Central memory CD8-positive, alpha-beta T cell (primary cell): ENCODE data around the gene DCD.

Source experiments
- ATAC-seq: fragments of 150-1000 bp; cut with Tn5 transposase; replicated peaks from 2 replicates; pipeline ENCODE4 v1.10.0; 2022; ENCODE audit warnings: mild to moderate bottlenecking, moderate FRiP score, moderate number of reproducible peaks; ENCODE audit not compliant: poor library complexity, severe bottlenecking; ENCODE audit errors: extremely low read depth
- DNase-seq, 2 donors: peaks; one replicate each; pipeline ENCODE4 v3.0.0; 2021; ENCODE audit warnings: low spot score in 2 of 2
- H3K27ac Mint-ChIP-seq: one replicate; pipeline ENCODE4 v1.8.0; 2022; ENCODE audit warnings: low read depth, mild to moderate bottlenecking, moderate library complexity, mixed read lengths
- H3K27me3 Mint-ChIP-seq: one replicate; pipeline ENCODE4 v1.8.0; 2022; ENCODE audit warnings: mixed read lengths
- H3K36me3 Mint-ChIP-seq: one replicate; pipeline ENCODE4 v1.8.0; 2022; ENCODE audit warnings: mild to moderate bottlenecking, moderate library complexity, mixed read lengths; ENCODE audit not compliant: insufficient read depth
- H3K4me1 Mint-ChIP-seq: one replicate; pipeline ENCODE4 v1.8.0; 2022; ENCODE audit warnings: mixed read lengths
- H3K4me3 Mint-ChIP-seq: one replicate; pipeline ENCODE4 v1.8.0; 2022; ENCODE audit warnings: mild to moderate bottlenecking, moderate library complexity, mixed read lengths
- H3K9me3 Mint-ChIP-seq: one replicate; pipeline ENCODE4 v1.8.0; 2022; ENCODE audit warnings: mixed read lengths

DCD gene

GRCh38 chr12:54616933-54617680 lies 31.1 kb downstream of the DCD start:
- ATAC-seq: no peak
- no peaks in the 10 kb centered on the region for H3K9me3 Mint-ChIP-seq
- peaks cover 9% of the 10 kb centered on the region for H3K4me1 Mint-ChIP-seq
- no peak overlapping the region for H3K27ac Mint-ChIP-seq
- H3K36me3 Mint-ChIP-seq: no peaks in the 10 kb centered on the region
- no peak overlapping the region for H3K4me3 Mint-ChIP-seq
- H3K27me3 Mint-ChIP-seq: peaks cover 52% of the 10 kb centered on the region
- DNase-seq: no peak

GRCh38 chr12:54612225-54612750 lies 35.9 kb downstream of the DCD start:
- Mint-ChIP-seq H3K9me3 (no peaks in the 10 kb centered on the region), H3K4me1 (peaks cover 8% of the 10 kb centered on the region), H3K27me3 (peaks cover 66% of the 10 kb centered on the region), H3K36me3 (no peaks in the 10 kb centered on the region), H3K4me3 (no peak overlapping the region), H3K27ac (no peak overlapping the region)
- no peak for ATAC-seq
- DNase-seq: no peak

GRCh38 chr12:54611715-54612149 lies 36.4 kb downstream of the DCD start:
- no peak overlapping the region for H3K4me3 Mint-ChIP-seq
- peaks cover 66% of the 10 kb centered on the region for H3K27me3 Mint-ChIP-seq
- ATAC-seq: no peak

GRCh38 chr12:54608769-54609168 lies 39.4 kb downstream of the DCD start:
- peaks cover 42% of the 10 kb centered on the region for H3K27me3 Mint-ChIP-seq
- DNase-seq: no peak
- H3K9me3 Mint-ChIP-seq: no peaks in the 10 kb centered on the region
- no peaks in the 10 kb centered on the region for H3K36me3 Mint-ChIP-seq
- ATAC-seq: no peak
- no peak overlapping the region for H3K27ac Mint-ChIP-seq
- no peak overlapping the region for H3K4me3 Mint-ChIP-seq
- no peaks in the 10 kb centered on the region for H3K4me1 Mint-ChIP-seq

More at GRCh38 chr12:54611715-54612149, 36.4 kb downstream of the DCD start:
- no peaks in the 10 kb centered on the region for H3K9me3 Mint-ChIP-seq
- no peak for DNase-seq
- no peak overlapping the region for H3K27ac Mint-ChIP-seq
- no peaks in the 10 kb centered on the region for H3K36me3 Mint-ChIP-seq
- H3K4me1 Mint-ChIP-seq: peaks cover 3% of the 10 kb centered on the region

GRCh38 chr12:54608156-54608555 lies 40.0 kb downstream of the DCD start:
- Mint-ChIP-seq H3K27ac (no peak overlapping the region), H3K4me3 (no peak overlapping the region), H3K9me3 (no peaks in the 10 kb centered on the region), H3K4me1 (no peaks in the 10 kb centered on the region), H3K36me3 (no peaks in the 10 kb centered on the region), H3K27me3 (peaks cover 42% of the 10 kb centered on the region)
- ATAC-seq (no peak), DNase-seq (no peak)

- Mint-ChIP-seq H3K27me3 (peaks cover 42% of the 10 kb centered on the region), H3K27ac (no peak overlapping the region), H3K9me3 (no peaks in the 10 kb centered on the region), H3K36me3 (no peaks in the 10 kb centered on the region), H3K4me3 (no peak overlapping the region), H3K4me1 (no peaks in the 10 kb centered on the region)
- no peak for DNase-seq
- no peak for ATAC-seq
These were observed 41.6 kb downstream of the DCD start for GRCh38 chr12:54606556-54606955.

DNA sequence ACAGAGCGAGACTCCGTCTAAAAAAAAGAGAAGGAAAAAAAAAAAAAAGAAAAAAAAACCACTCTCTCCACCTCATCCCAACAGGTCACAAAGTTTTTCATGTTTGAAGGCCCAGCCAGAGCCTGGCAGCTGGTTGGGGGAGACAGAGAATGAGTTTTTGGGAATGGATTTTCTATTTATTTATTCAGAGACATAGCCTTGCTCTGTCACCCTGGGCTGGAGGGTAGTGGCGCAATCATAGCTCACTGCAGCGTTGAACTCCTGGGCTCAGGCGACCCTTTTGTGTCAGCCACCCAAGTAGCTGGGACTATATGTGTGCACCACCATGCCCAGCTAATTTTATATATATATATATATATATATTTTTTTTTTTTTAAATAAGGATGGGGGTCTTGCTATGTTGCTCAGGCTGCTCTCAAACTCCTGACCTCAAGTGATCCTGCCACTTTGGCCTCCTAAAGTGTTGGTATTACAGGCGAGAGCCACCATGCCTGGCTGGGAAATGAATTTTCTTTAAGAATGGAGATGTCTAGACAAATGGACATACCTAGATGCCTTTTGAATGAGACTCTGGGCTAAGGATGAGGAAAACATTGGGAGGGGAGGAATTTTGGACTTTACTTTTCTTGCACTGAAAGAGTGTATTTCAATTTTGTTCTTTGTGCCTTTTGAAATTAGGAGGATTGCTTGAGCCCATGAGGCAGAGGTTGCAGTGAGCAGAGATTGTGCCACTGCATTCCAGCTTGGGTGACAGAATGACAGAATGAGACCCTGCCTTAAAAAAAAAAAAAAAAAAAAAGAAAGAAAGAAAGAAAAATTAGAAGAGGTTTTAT lies 42.8 kb downstream of the DCD start:
- Mint-ChIP-seq H3K4me3 (no peak overlapping the region), H3K36me3 (no peaks in the 10 kb centered on the region), H3K4me1 (no peaks in the 10 kb centered on the region), H3K9me3 (no peaks in the 10 kb centered on the region), H3K27me3 (peaks cover 33% of the 10 kb centered on the region), H3K27ac (no peak overlapping the region)
- DNase-seq (no peak), ATAC-seq (no peak)

DNA sequence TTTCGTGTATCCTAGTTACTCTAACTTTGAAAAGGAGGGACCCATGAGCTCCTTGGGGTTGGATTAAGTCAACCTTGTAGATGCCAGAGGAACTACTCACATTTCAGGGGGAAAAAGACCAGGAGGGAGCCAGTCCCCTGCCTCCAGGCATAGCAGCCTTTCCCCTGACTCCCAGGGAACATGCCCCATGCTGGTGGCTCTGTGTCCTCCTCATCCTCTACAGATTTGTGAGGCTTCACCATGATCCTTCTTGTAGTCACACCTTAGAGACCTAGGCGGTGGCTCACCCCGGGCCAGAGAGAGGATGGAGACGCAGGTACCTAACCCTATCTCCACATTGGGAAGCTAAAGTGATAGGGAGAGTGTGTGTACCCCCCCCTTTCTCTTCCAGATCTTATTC lies 43.7 kb downstream of the DCD start:
- no peaks in the 10 kb centered on the region for H3K9me3 Mint-ChIP-seq
- no peaks in the 10 kb centered on the region for H3K4me1 Mint-ChIP-seq
- H3K27ac Mint-ChIP-seq: no peak overlapping the region
- H3K4me3 Mint-ChIP-seq: no peak overlapping the region
- ATAC-seq: no peak
- no peak for DNase-seq
- H3K27me3 Mint-ChIP-seq: peaks cover 32% of the 10 kb centered on the region
- no peaks in the 10 kb centered on the region for H3K36me3 Mint-ChIP-seq

DNA sequence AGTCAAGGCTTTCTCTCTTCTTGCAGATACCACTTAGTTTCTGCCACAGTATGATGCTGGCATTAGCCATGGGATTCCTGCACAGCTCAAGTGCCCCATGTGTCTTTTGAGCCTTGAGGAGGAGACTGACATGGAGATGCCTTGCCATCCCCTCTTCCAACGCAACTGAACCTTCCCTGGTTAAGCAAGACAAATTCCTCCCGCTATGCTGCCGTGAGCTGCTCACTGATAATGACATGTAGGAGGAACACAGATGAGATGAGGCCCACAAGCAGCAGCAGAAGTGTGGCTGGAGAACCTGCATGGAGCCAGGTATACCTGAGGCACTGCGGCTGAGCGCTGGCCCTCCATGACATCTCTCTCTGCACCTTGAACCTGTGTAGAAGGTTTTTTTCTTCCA lies 44.3 kb downstream of the DCD start:
- no peak for DNase-seq
- Mint-ChIP-seq H3K27ac (no peak overlapping the region), H3K27me3 (peaks cover 35% of the 10 kb centered on the region), H3K4me3 (no peak overlapping the region), H3K9me3 (no peaks in the 10 kb centered on the region), H3K36me3 (no peaks in the 10 kb centered on the region), H3K4me1 (no peaks in the 10 kb centered on the region)
- no peak for ATAC-seq

DNA sequence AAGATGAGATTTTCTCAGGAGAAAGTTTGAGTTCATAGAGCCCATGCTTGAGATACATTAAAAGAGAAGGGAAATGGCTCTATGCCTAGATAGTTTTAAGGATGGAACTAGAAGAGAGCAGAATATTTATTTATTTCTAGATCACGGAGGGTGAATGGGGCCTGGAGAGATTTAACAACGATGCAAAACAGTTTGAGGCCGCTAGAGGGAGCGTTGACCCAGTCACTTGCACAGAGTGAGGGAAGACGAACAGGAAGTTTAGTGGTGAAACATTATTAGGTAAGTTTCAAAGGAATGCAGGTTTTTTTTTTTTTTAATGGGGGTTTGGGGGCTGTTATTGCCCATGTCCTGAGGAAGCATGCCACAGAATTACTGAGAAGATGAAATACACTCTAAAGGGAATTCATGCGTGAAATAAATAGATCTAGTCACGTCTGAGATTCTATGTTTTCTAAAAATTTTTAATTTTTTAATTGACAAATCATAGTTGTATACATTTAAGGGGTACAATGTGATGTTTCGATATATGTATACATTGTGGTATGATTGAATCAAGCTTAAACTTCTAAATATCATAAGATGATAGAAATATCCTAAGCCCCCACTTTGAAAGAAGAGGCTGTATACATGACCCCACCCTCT lies 44.9 kb downstream of the DCD start:
- no peaks in the 10 kb centered on the region for H3K36me3 Mint-ChIP-seq
- no peak overlapping the region for H3K4me3 Mint-ChIP-seq
- peaks cover 35% of the 10 kb centered on the region for H3K27me3 Mint-ChIP-seq
- no peak overlapping the region for H3K27ac Mint-ChIP-seq
- ATAC-seq: peak; percentile 91
- peak; percentile 39 to 41 for DNase-seq
- no peaks in the 10 kb centered on the region for H3K4me1 Mint-ChIP-seq
- no peaks in the 10 kb centered on the region for H3K9me3 Mint-ChIP-seq

DNA sequence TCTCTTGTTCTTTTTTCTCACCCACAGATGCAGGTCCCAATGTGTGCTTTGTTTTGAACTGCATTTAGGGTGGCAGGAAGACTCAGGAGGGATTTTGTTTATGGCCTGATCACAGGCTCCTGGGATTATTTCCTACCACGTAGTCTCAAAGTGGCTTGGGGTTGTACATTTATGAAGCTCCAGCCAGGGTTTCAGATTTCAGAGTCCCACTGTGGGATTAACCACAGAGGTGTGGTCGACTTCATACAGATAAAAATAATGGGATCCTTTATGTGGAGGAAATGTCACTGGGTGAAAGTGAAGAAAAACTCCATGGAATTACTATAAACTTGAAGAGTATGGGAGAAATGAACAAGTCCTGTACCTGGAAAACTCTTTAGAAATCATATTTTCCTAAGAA lies 45.5 kb downstream of the DCD start:
- Mint-ChIP-seq H3K9me3 (no peaks in the 10 kb centered on the region), H3K27me3 (peaks cover 30% of the 10 kb centered on the region), H3K36me3 (no peaks in the 10 kb centered on the region), H3K27ac (no peak overlapping the region), H3K4me1 (no peaks in the 10 kb centered on the region), H3K4me3 (no peak overlapping the region)
- DNase-seq: no peak
- no peak for ATAC-seq

- no peak overlapping the region for H3K4me3 Mint-ChIP-seq
- no peak overlapping the region for H3K27ac Mint-ChIP-seq
- no peak for DNase-seq
- H3K36me3 Mint-ChIP-seq: peaks cover 2% of the 10 kb centered on the region
- H3K4me1 Mint-ChIP-seq: peaks cover 1% of the 10 kb centered on the region
- peaks cover 26% of the 10 kb centered on the region for H3K27me3 Mint-ChIP-seq
- H3K9me3 Mint-ChIP-seq: no peaks in the 10 kb centered on the region
- no peak for ATAC-seq
These were observed 46.3 kb downstream of the DCD start for GRCh38 chr12:54601841-54602240.
